HepG2 (cell line): ENCODE results near the gene IRF3. TPM values are rescaled to one million over a fixed set of nuclear protein-coding genes. Genes with fewer than 3 reads are reported as not detected.

Experiments used
- FOXK1 ChIP-seq: sonication (generic); formaldehyde crosslinking; IDR thresholded peaks from 2 replicates; pipeline ENCODE4 v1.4.0; 2020; ENCODE audit warnings: low read depth, missing genetic modification reagents, borderline replicate concordance
- JUND ChIP-seq: sonication (generic); formaldehyde crosslinking; IDR thresholded peaks from 2 replicates; pipeline ENCODE4 v1.8.0; 2022; ENCODE audit warnings: mild to moderate bottlenecking, missing genetic modification reagents
- MTA1 ChIP-seq: sonication (generic); formaldehyde crosslinking; IDR thresholded peaks from 2 replicates; pipeline ENCODE4 v1.4.0; 2020; ENCODE audit warnings: missing genetic modification reagents, mild to moderate bottlenecking, borderline replicate concordance
- ZNF775 ChIP-seq: sonication (generic); formaldehyde crosslinking; IDR thresholded peaks from 2 replicates; pipeline ENCODE4 v1.4.0; 2020; ENCODE audit warnings: missing genetic modification reagents, mild to moderate bottlenecking, moderate library complexity, borderline replicate concordance
- polyA plus RNA-seq, 8 experiments: library from polyadenylated mRNA; depleted of rRNA in 3 of 8; stranded (reverse) in 7 of 8; unstranded in 1 of 8; fragments of >200 nt; fragmentation: Illumina TruSeq in 4 of 8; extraction: Trizol in 4 of 8; gene quantifications; 2 replicates each; pipeline versions ENCODE4 v1.2.1 to v1.2.3, GENCODE V29; 2011 to 2016; ENCODE audit warnings: low read depth in 4 of 8, missing spikeins in 1 of 8, mixed read lengths in 1 of 8; ENCODE audit not compliant: insufficient read depth in 1 of 8
- total RNA-seq, 5 experiments: library from RNA; depleted of rRNA; stranded (reverse); fragments of >200 nt; fragmentation: Illumina TruSeq; extraction: Trizol; gene quantifications; 2 replicates each; pipeline ENCODE4 v1.2.3, GENCODE V29; 2016; ENCODE audit warnings: low read depth in 1 of 5
- TF ChIP-seq, protein P1 (sequence below): IDR thresholded peaks from 2 replicates; pipeline ENCODE4 v1.6.1; 2012; ENCODE audit warnings: low read length, improper control_type of control experiment
- TF ChIP-seq, protein P2 (sequence below): IDR thresholded peaks from 2 replicates; pipeline ENCODE4 v1.4.0; 2020; ENCODE audit warnings: mild to moderate bottlenecking, missing genetic modification reagents

IRF3 gene
- total and polyA plus RNA-seq, 2 of the 13 experiments (the other 11 are each of a cell fraction or from before 2014, with no cell fraction given), result 61.9 to 65.5 TPM

DNA sequence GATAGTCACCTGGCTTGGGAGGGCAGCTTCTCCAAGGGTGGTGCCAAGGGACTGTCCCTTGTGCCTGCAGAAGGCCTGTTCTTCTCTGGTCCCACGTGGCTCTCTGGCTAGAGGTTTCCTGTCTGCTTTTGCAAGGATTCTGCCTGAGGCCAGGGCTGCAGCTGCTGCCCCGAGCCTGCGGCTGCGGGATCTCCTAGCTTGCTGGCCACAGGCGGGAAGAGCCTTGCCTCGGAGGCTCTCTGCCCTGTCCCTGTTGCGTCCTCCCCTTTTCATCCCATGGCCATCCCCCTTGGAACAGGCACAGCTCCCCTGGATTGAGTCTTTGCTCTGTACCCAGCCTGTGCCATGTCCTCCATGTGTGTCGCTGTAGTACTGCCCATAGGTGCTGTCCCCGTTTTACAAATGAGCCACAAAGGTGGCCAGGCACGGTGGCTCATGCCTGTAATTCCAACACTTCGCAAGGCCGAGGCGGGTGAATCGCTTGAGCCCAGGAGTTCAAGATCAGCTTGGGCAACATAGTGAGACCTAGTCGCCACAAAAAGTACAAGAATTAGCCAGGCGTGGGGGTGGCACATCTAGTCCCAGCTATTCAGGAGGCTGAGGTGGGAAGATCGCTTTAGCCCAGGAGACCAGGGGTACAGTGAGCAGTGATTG lies 9.1 kb downstream of the IRF3 start (continued):
- TF ChIP-seq, protein P1, sequence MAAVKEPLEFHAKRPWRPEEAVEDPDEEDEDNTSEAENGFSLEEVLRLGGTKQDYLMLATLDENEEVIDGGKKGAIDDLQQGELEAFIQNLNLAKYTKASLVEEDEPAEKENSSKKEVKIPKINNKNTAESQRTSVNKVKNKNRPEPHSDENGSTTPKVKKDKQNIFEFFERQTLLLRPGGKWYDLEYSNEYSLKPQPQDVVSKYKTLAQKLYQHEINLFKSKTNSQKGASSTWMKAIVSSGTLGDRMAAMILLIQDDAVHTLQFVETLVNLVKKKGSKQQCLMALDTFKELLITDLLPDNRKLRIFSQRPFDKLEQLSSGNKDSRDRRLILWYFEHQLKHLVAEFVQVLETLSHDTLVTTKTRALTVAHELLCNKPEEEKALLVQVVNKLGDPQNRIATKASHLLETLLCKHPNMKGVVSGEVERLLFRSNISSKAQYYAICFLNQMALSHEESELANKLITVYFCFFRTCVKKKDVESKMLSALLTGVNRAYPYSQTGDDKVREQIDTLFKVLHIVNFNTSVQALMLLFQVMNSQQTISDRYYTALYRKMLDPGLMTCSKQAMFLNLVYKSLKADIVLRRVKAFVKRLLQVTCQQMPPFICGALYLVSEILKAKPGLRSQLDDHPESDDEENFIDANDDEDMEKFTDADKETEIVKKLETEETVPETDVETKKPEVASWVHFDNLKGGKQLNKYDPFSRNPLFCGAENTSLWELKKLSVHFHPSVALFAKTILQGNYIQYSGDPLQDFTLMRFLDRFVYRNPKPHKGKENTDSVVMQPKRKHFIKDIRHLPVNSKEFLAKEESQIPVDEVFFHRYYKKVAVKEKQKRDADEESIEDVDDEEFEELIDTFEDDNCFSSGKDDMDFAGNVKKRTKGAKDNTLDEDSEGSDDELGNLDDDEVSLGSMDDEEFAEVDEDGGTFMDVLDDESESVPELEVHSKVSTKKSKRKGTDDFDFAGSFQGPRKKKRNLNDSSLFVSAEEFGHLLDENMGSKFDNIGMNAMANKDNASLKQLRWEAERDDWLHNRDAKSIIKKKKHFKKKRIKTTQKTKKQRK, result no peak
- TF ChIP-seq MTA1 (CRISPR knock-in tag), result no peak
- TF ChIP-seq, protein P2, sequence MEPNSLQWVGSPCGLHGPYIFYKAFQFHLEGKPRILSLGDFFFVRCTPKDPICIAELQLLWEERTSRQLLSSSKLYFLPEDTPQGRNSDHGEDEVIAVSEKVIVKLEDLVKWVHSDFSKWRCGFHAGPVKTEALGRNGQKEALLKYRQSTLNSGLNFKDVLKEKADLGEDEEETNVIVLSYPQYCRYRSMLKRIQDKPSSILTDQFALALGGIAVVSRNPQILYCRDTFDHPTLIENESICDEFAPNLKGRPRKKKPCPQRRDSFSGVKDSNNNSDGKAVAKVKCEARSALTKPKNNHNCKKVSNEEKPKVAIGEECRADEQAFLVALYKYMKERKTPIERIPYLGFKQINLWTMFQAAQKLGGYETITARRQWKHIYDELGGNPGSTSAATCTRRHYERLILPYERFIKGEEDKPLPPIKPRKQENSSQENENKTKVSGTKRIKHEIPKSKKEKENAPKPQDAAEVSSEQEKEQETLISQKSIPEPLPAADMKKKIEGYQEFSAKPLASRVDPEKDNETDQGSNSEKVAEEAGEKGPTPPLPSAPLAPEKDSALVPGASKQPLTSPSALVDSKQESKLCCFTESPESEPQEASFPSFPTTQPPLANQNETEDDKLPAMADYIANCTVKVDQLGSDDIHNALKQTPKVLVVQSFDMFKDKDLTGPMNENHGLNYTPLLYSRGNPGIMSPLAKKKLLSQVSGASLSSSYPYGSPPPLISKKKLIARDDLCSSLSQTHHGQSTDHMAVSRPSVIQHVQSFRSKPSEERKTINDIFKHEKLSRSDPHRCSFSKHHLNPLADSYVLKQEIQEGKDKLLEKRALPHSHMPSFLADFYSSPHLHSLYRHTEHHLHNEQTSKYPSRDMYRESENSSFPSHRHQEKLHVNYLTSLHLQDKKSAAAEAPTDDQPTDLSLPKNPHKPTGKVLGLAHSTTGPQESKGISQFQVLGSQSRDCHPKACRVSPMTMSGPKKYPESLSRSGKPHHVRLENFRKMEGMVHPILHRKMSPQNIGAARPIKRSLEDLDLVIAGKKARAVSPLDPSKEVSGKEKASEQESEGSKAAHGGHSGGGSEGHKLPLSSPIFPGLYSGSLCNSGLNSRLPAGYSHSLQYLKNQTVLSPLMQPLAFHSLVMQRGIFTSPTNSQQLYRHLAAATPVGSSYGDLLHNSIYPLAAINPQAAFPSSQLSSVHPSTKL, result no peak
- TF ChIP-seq FOXK1 (CRISPR knock-in tag), result no peak
- TF ChIP-seq ZNF775 (CRISPR knock-in tag), result no peak
- no peak for TF ChIP-seq JUND
